HepG2 (cell line): ENCODE data around the gene ITGA6. TPM values are rescaled to one million over a fixed set of nuclear protein-coding genes. Genes with fewer than 3 reads are reported as not detected.

Experiments used
- CREM ChIP-seq, 2 experiments: sonication (generic) in 1 of 2; formaldehyde crosslinking in 1 of 2; IDR thresholded peaks; 2 replicates each; pipeline versions ENCODE4 v1.4.0 to v1.6.1; 2016 to 2020; ENCODE audit warnings: antibody characterized with exemption in 1 of 2, mild to moderate bottlenecking in 1 of 2, missing genetic modification reagents in 1 of 2
- EP300 ChIP-seq, 3 experiments: sonication (generic) in 1 of 3; formaldehyde crosslinking in 1 of 3; IDR thresholded peaks; 2 replicates each; pipeline versions ENCODE4 v1.5.1 to v1.6.1; 2011 to 2020; ENCODE audit warnings: low read depth in 2 of 3, low read length in 2 of 3, borderline replicate concordance in 1 of 3, improper control_type of control experiment in 1 of 3, mild to moderate bottlenecking in 1 of 3, missing genetic modification reagents in 1 of 3, moderate library complexity in 1 of 3
- FOSL1 ChIP-seq: sonication (generic); formaldehyde crosslinking; IDR thresholded peaks from 2 replicates; pipeline ENCODE4 v1.9.0; 2021; ENCODE audit warnings: missing genetic modification reagents, borderline replicate concordance
- JUND ChIP-seq: sonication (generic); formaldehyde crosslinking; IDR thresholded peaks from 2 replicates; pipeline ENCODE4 v1.8.0; 2022; ENCODE audit warnings: mild to moderate bottlenecking, missing genetic modification reagents
- KDM1A ChIP-seq: IDR thresholded peaks from 2 replicates; pipeline ENCODE4 v1.6.1; 2016; ENCODE audit warnings: missing compliant biosample characterization
- MIXL1 ChIP-seq: IDR thresholded peaks from 2 replicates; pipeline ENCODE4 v1.6.1; 2016
- MXI1 ChIP-seq: IDR thresholded peaks from 3 replicates; pipeline ENCODE4 v1.6.1; 2012; ENCODE audit warnings: low read depth, low read length, inconsistent platforms, borderline replicate concordance
- NAIF1 ChIP-seq: sonication (generic); formaldehyde crosslinking; IDR thresholded peaks from 2 replicates; pipeline ENCODE4 v1.5.0; 2020; ENCODE audit warnings: mild to moderate bottlenecking, missing genetic modification reagents, borderline replicate concordance
- NFIC ChIP-seq: IDR thresholded peaks from 2 replicates; pipeline ENCODE4 v1.6.1; 2012; ENCODE audit warnings: mild to moderate bottlenecking, low read length, inconsistent platforms
- PCBP1 ChIP-seq: fragments of 200-400 bp; formaldehyde crosslinking; IDR thresholded peaks from 2 replicates; pipeline ENCODE4 v1.6.1; 2017; ENCODE audit warnings: mild to moderate bottlenecking, low read depth, low read length, borderline replicate concordance
- PHF21A ChIP-seq: sonication (generic); formaldehyde crosslinking; IDR thresholded peaks from 2 replicates; pipeline ENCODE4 v1.5.0; 2020; ENCODE audit warnings: mild to moderate bottlenecking, missing genetic modification reagents
- RFXAP ChIP-seq: sonication (generic); formaldehyde crosslinking; IDR thresholded peaks from 2 replicates; pipeline ENCODE4 v1.4.0; 2020; ENCODE audit warnings: missing genetic modification reagents, borderline replicate concordance
- ZBTB7A ChIP-seq: sonication (generic); formaldehyde crosslinking; IDR thresholded peaks from 2 replicates; pipeline ENCODE4 v1.8.0; 2022; ENCODE audit warnings: mild to moderate bottlenecking, missing genetic modification reagents
- ZBTB8A ChIP-seq: sonication (generic); formaldehyde crosslinking; IDR thresholded peaks from 2 replicates; pipeline ENCODE4 v1.4.0; 2020; ENCODE audit warnings: mild to moderate bottlenecking, low read depth, missing genetic modification reagents, borderline replicate concordance
- ZNF549 ChIP-seq: sonication (generic); formaldehyde crosslinking; IDR thresholded peaks from 2 replicates; pipeline ENCODE4 v1.5.0; 2020; ENCODE audit warnings: missing genetic modification reagents
- polyA plus RNA-seq, 8 experiments: library from polyadenylated mRNA; depleted of rRNA in 3 of 8; stranded (reverse) in 7 of 8; unstranded in 1 of 8; fragments of >200 nt; fragmentation: Illumina TruSeq in 4 of 8; extraction: Trizol in 4 of 8; gene quantifications; 2 replicates each; pipeline versions ENCODE4 v1.2.1 to v1.2.3, GENCODE V29; 2011 to 2016; ENCODE audit warnings: low read depth in 4 of 8, missing spikeins in 1 of 8, mixed read lengths in 1 of 8; ENCODE audit not compliant: insufficient read depth in 1 of 8
- total RNA-seq, 5 experiments: library from RNA; depleted of rRNA; stranded (reverse); fragments of >200 nt; fragmentation: Illumina TruSeq; extraction: Trizol; gene quantifications; 2 replicates each; pipeline ENCODE4 v1.2.3, GENCODE V29; 2016; ENCODE audit warnings: low read depth in 1 of 5
- TF ChIP-seq, protein P1 (sequence below), 2 experiments: sonication (generic) in 1 of 2; formaldehyde crosslinking in 1 of 2; IDR thresholded peaks; 2 replicates each; pipeline versions ENCODE4 v1.4.0 to v1.6.1; 2018 to 2020; ENCODE audit warnings: missing genetic modification reagents in 2 of 2, borderline replicate concordance in 1 of 2, low read depth in 1 of 2, mild to moderate bottlenecking in 1 of 2, missing biosample characterization in 1 of 2
- TF ChIP-seq, protein P2 (sequence below): sonication (generic); formaldehyde crosslinking; IDR thresholded peaks from 2 replicates; pipeline ENCODE4 v1.4.0; 2020; ENCODE audit warnings: mild to moderate bottlenecking, missing genetic modification reagents
- TF ChIP-seq, protein P3 (sequence below): sonication (generic); formaldehyde crosslinking; IDR thresholded peaks from 2 replicates; pipeline ENCODE4 v1.4.0; 2020; ENCODE audit warnings: mild to moderate bottlenecking, missing genetic modification reagents

ITGA6 gene
- total and polyA plus RNA-seq, 2 of the 13 experiments (the other 11 are each of a cell fraction or from before 2014, with no cell fraction given), result 24.0 to 92.5 TPM

DNA sequence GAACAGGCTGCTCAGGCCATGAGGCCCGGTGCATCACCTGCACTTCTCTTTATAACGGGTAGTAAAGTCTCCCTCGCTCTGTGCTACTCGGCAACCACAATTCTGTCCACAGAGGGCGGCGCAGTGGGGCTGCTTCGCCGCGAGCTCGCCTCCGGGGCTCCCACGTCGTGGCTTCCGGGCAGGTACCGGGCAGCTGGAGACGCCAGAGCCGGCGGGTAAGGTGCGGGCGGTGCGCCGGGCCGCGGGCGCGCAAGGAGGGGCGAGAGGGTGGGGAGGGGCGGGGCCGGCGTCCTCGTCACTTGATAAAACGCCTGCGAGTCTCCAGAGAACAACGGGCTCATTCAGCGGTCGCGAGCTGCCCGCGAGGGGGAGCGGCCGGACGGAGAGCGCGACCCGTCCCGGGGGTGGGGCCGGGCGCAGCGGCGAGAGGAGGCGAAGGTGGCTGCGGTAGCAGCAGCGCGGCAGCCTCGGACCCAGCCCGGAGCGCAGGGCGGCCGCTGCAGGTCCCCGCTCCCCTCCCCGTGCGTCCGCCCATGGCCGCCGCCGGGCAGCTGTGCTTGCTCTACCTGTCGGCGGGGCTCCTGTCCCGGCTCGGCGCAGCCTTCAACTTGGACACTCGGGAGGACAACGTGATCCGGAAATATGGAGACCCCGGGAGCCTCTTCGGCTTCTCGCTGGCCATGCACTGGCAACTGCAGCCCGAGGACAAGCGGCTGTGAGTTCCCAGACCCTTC, at the start of gene ITGA6 (continued):
- TF ChIP-seq, protein P1, sequence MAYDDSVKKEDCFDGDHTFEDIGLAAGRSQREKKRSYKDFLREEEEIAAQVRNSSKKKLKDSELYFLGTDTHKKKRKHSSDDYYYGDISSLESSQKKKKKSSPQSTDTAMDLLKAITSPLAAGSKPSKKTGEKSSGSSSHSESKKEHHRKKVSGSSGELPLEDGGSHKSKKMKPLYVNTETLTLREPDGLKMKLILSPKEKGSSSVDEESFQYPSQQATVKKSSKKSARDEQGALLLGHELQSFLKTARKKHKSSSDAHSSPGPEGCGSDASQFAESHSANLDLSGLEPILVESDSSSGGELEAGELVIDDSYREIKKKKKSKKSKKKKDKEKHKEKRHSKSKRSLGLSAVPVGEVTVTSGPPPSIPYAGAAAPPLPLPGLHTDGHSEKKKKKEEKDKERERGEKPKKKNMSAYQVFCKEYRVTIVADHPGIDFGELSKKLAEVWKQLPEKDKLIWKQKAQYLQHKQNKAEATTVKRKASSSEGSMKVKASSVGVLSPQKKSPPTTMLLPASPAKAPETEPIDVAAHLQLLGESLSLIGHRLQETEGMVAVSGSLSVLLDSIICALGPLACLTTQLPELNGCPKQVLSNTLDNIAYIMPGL (CRISPR knock-in tag; IDR thresholded peaks at IDR 0.05; ENCODE audit: borderline replicate concordance in 1 of 2, low read depth in 1 of 2), result peak; percentile 49 to 67; a peak in 2 of 4 replicates
- TF ChIP-seq ZBTB7A (CRISPR knock-in tag) (no peak), MXI1 (peak; percentile 49; the same call in 1 of the 3 replicates), KDM1A (CRISPR knock-in tag) (no peak), EP300 (IDR thresholded peaks at IDR 0.05; ENCODE audit: low read depth in 2 of 2, low read length in 2 of 2) (peak in 1 of 2 experiments; percentile 28; a peak in 1 of 4 replicates), EP300 (CRISPR knock-in tag; IDR thresholded peaks at IDR 0.05; ENCODE audit: borderline replicate concordance) (no peak), RFXAP (CRISPR knock-in tag) (0 out of 2 replicates have a peak, but pooled peaks have one; percentile 22), CREM (IDR thresholded peaks at IDR 0.05) (no peak), CREM (CRISPR knock-in tag; IDR thresholded peaks at IDR 0.05) (no peak), ZBTB8A (peak; percentile 54; the same call in 1 of the 2 replicates), ZNF549 (CRISPR knock-in tag) (no peak), FOSL1 (no peak), PCBP1 (0 out of 2 replicates have a peak, but pooled peaks have one; percentile 33), MIXL1 (CRISPR knock-in tag) (no peak), NFIC (no peak), PHF21A (peak; percentile 78), JUND (CRISPR knock-in tag) (no peak), NAIF1 (CRISPR knock-in tag) (no peak; the same call in 1 of the 2 replicates)
- TF ChIP-seq, protein P2, sequence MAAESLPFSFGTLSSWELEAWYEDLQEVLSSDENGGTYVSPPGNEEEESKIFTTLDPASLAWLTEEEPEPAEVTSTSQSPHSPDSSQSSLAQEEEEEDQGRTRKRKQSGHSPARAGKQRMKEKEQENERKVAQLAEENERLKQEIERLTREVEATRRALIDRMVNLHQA, result no peak
- TF ChIP-seq, protein P3, sequence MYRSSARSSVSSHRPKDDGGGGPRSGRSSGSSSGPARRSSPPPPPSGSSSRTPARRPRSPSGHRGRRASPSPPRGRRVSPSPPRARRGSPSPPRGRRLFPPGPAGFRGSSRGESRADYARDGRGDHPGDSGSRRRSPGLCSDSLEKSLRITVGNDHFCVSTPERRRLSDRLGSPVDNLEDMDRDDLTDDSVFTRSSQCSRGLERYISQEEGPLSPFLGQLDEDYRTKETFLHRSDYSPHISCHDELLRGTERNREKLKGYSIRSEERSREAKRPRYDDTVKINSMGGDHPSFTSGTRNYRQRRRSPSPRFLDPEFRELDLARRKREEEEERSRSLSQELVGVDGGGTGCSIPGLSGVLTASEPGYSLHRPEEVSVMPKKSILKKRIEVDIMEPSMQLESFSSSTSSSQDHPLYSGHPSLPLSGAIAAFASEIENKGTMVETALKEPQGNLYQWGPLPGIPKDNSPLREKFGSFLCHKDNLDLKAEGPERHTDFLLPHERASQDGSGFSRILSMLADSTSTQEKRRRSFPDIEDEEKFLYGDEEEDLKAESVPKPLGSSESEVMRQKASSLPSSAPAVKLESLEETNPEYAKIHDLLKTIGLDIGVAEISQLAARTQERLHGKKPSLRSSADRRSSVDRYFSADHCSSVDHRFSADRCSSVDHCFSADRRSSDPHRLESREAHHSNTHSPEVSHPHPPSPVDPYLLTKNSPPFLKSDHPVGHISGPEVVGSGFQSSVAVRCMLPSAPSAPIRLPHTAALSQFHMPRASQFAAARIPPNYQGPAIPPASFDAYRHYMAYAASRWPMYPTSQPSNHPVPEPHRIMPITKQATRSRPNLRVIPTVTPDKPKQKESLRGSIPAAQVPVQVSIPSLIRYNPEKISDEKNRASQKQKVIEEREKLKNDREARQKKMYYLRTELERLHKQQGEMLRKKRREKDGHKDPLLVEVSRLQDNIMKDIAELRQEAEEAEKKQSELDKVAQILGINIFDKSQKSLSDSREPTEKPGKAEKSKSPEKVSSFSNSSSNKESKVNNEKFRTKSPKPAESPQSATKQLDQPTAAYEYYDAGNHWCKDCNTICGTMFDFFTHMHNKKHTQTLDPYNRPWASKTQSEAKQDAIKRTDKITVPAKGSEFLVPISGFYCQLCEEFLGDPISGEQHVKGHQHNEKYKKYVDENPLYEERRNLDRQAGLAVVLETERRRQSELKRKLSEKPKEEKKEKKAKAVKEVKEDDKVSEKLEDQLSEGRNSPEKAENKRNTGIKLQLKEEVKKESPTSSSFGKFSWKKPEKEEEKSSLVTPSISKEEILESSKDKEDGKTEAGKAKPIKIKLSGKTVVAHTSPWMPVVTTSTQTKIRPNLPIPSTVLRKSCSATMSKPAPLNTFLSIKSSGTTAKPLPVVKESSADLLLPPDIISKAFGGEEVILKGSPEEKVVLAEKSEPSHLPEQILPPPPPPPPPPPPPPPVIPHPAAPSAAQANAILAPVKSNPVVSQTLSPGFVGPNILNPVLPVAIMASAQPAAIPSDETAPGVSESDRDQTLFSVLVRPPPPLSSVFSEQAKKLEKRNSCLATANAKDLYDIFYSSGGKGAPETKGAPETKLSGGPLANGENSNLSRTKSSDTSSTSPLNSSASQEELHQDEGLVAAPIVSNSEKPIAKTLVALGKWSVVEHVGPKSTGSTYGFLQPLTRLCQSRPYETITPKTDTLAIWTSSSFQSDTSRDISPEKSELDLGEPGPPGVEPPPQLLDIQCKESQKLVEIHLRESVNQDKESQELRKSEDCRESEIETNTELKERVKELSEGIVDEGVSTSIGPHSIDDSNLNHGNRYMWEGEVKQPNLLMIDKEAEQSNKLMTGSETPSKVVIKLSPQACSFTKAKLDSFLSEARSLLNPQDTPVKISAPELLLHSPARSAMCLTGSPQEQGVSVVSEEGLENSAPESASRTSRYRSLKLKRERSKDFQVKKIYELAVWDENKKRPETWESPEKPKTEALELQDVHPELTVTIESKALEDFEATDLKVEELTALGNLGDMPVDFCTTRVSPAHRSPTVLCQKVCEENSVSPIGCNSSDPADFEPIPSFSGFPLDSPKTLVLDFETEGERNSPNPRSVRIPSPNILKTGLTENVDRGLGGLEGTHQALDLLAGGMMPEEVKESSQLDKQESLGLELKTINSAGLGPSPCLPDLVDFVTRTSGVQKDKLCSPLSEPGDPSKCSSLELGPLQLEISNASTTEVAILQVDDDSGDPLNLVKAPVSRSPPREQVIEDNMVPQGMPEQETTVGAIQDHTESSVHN (CRISPR knock-in tag), result no peak; the same call in 1 of the 2 replicates
